ENCODE data around the gene VIL1.

DNA sequence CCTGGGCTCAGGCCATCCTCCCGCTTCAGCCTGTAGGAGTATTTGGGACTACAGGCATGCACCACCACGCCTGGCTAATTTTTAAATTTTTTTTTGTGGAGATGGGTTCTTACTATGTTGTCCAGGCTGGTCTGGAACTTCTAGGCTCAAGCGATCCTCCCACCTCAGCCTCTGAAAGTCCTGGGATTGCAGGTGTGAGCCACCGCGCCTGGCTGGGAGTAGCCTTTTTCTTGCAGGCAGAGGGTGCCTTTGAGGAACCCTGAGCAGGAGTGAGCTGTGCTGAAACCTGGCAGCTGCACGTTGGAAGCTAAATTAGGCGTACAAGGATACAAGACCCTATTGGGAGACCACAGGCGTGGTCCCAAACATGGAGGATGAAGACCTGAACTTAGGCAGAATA lies 11.2 kb upstream of the VIL1 start:
- TF ChIP-seq, protein P1, sequence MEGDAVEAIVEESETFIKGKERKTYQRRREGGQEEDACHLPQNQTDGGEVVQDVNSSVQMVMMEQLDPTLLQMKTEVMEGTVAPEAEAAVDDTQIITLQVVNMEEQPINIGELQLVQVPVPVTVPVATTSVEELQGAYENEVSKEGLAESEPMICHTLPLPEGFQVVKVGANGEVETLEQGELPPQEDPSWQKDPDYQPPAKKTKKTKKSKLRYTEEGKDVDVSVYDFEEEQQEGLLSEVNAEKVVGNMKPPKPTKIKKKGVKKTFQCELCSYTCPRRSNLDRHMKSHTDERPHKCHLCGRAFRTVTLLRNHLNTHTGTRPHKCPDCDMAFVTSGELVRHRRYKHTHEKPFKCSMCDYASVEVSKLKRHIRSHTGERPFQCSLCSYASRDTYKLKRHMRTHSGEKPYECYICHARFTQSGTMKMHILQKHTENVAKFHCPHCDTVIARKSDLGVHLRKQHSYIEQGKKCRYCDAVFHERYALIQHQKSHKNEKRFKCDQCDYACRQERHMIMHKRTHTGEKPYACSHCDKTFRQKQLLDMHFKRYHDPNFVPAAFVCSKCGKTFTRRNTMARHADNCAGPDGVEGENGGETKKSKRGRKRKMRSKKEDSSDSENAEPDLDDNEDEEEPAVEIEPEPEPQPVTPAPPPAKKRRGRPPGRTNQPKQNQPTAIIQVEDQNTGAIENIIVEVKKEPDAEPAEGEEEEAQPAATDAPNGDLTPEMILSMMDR (IDR thresholded peaks at IDR 0.05; ENCODE audit: insufficient read depth, low read length) = no peak
- no peak for TF ChIP-seq POLR2AphosphoS5 (IDR thresholded peaks at IDR 0.05; ENCODE audit: low read depth)
- TF ChIP-seq, protein P2, sequence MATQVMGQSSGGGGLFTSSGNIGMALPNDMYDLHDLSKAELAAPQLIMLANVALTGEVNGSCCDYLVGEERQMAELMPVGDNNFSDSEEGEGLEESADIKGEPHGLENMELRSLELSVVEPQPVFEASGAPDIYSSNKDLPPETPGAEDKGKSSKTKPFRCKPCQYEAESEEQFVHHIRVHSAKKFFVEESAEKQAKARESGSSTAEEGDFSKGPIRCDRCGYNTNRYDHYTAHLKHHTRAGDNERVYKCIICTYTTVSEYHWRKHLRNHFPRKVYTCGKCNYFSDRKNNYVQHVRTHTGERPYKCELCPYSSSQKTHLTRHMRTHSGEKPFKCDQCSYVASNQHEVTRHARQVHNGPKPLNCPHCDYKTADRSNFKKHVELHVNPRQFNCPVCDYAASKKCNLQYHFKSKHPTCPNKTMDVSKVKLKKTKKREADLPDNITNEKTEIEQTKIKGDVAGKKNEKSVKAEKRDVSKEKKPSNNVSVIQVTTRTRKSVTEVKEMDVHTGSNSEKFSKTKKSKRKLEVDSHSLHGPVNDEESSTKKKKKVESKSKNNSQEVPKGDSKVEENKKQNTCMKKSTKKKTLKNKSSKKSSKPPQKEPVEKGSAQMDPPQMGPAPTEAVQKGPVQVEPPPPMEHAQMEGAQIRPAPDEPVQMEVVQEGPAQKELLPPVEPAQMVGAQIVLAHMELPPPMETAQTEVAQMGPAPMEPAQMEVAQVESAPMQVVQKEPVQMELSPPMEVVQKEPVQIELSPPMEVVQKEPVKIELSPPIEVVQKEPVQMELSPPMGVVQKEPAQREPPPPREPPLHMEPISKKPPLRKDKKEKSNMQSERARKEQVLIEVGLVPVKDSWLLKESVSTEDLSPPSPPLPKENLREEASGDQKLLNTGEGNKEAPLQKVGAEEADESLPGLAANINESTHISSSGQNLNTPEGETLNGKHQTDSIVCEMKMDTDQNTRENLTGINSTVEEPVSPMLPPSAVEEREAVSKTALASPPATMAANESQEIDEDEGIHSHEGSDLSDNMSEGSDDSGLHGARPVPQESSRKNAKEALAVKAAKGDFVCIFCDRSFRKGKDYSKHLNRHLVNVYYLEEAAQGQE (IDR thresholded peaks at IDR 0.05; ENCODE audit: insufficient replicate concordance, low read depth) = no peak

Data from HL-60 (cell line).